GM10266 (cell line): ENCODE data around the gene LRMDA.
"Not testable (repeated sequence)": the region's sequence is repeated elsewhere in the genome, so short reads cannot be mapped to it uniquely, and the experiment has no call there.

Experiments used
- DNase-seq: peaks from one replicate; pipeline ENCODE4 v3.0.0; 2012; ENCODE audit errors: extremely low spot score
- TF ChIP-seq, protein P1 (sequence below): IDR thresholded peaks from 2 replicates; pipeline ENCODE4 v1.5.1; 2012; ENCODE audit warnings: mild to moderate bottlenecking, low read depth; ENCODE audit not compliant: control insufficient read depth, insufficient read depth; ENCODE audit errors: missing control alignments

Gene LRMDA

GRCh38 chr10:75738924-75739323 lies 307.5 kb downstream of the LRMDA start:
- TF ChIP-seq, protein P1, sequence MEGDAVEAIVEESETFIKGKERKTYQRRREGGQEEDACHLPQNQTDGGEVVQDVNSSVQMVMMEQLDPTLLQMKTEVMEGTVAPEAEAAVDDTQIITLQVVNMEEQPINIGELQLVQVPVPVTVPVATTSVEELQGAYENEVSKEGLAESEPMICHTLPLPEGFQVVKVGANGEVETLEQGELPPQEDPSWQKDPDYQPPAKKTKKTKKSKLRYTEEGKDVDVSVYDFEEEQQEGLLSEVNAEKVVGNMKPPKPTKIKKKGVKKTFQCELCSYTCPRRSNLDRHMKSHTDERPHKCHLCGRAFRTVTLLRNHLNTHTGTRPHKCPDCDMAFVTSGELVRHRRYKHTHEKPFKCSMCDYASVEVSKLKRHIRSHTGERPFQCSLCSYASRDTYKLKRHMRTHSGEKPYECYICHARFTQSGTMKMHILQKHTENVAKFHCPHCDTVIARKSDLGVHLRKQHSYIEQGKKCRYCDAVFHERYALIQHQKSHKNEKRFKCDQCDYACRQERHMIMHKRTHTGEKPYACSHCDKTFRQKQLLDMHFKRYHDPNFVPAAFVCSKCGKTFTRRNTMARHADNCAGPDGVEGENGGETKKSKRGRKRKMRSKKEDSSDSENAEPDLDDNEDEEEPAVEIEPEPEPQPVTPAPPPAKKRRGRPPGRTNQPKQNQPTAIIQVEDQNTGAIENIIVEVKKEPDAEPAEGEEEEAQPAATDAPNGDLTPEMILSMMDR: no peak
- no peak for DNase-seq

- TF ChIP-seq, protein P1: no peak
Measured at GRCh38 chr10:75739414-75740143, 308.2 kb downstream of the LRMDA start.

GRCh38 chr10:75740541-75740940 lies 309.1 kb downstream of the LRMDA start:
- DNase-seq: no peak
- TF ChIP-seq, protein P1: no peak

More at GRCh38 chr10:75739414-75740143, 308.2 kb downstream of the LRMDA start:
- no peak for DNase-seq

DNA sequence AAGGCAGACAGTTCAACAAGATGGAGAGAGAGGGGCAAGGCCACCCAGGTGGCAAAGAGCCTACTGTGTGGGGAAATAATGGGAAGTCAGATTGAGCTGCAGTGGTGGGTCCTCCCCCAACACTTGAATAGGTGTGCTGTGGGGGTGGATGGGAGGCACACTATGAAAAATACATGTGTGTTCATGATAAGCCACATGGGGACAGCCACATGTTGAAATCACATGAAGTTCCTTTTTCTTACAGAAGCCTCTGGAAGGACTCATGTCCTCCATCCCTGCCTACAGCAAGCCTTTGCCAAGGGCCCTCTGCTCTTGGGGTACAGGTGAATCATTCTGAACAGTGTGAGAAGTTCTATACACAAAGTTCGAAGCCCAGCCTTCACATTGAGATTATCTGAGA lies 310.9 kb downstream of the LRMDA start:
- DNase-seq: no peak
- TF ChIP-seq, protein P1: no peak

DNA sequence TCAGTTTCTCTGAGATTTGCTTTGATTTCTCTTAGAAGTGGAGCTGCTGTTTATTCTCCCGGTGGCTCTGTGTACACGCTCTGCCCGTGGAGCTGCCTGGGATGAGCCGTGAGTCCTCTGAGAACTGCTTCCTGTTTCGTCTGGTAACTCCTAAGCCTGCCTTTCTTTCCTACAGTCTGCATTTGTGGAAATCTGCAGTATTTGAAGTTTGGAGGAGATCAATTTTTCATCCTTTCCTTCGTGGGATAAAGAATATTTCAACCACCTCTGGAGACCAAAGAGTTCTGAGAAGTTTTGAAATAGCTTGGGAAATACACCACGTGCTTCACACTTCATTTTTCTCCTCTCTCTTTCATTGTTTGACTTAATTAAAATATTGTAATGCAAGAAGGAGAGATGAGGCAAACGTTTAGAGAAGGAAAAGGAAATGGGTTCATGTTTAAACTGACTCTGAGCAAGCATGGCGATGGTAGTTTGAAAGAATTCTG lies 311.9 kb downstream of the LRMDA start:
- TF ChIP-seq, protein P1: no peak
- DNase-seq: no peak

DNA sequence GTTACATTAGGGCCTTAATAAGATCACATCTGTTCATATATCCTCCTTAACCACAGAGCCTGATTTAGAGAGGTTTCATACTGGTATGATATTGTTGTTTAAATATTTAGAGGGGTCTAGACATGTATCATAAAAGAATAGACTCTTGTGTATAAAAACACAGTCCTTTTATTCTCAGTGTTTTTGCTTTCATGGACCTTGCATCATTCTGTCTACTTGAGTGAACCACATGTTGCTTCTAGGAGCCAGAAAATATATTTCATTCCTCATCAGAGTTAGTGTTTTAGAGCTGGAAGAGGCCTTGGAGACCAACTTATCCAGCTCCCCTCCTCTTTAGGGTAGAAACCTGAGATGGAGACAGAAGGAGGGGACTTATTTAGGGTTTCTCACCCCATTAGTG lies 312.8 kb downstream of the LRMDA start:
- DNase-seq: no peak
- TF ChIP-seq, protein P1: no peak

DNA sequence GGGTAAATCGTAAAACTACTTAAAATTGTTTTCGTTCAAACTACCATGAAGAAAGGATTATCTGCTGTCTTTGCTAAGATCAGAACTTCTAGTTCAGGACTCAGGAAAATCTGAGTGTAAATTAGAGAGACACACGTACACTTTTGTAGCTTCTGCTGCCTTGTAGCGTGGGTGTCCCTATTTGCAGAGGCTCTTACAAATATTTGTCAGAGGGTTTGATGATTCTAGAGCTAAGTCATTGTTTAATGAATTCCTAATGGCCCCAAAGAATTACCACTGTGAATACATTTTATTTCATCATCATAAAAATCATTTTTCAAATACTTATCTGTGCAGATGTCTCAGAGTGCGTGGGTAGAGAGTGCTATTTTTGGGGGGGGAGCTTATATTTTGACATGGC lies 314.9 kb downstream of the LRMDA start:
- no peak for DNase-seq
- TF ChIP-seq, protein P1: no peak

GRCh38 chr10:75750093-75750875 lies 318.9 kb downstream of the LRMDA start:
- DNase-seq: not testable (repeated sequence)
